Activated CD8-positive, alpha-beta memory T cell treated with anti-CD3 and anti-CD28 coated beads, Interleukin-2, amount 50 U/mL, for 48 hours (primary cell): ENCODE measurements around the gene SH2D4B.
A peak's percentile ranks its signal among the peaks of the same experiment; 100 is the strongest.

Experiments
- DNase-seq: peaks from one replicate; pipeline ENCODE4 v3.0.0-alpha.2; 2020

The SH2D4B gene

DNA sequence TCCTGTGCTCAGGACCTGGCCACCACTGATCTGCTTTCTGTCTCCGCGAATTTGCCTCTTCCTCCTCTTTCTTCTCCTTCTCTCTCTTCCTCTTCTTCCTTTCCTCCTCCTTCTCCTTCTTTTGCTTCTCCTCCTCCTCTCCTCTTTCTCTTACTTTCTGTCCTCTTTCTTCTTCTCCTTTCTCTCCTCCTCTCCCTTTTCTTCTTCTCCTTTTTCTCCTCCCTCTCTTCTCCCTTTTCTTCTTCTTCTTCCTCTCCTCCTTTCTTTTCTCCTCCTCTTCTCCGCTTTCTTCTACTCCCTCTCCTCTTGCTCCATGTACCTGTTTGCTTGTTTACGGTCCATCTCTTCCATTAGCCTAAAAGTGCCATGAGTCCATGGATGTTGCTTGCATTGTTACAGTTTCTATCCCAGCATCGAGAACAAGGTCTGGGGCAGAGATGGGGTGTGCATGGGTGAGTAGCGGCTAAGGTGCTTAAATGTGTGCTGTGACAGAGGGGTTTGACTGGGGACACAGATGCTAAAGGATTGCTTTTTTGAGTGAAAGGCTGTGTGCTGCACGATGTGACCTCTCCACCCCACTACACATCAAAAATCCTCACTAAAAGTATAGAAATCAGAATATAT, 7.7 kb downstream of the SH2D4B start:
- DNase-seq: no peak

- DNase-seq: peak; percentile 25
Observed at GRCh38 chr10:80552151-80552646, 14.5 kb downstream of the SH2D4B start.

DNA sequence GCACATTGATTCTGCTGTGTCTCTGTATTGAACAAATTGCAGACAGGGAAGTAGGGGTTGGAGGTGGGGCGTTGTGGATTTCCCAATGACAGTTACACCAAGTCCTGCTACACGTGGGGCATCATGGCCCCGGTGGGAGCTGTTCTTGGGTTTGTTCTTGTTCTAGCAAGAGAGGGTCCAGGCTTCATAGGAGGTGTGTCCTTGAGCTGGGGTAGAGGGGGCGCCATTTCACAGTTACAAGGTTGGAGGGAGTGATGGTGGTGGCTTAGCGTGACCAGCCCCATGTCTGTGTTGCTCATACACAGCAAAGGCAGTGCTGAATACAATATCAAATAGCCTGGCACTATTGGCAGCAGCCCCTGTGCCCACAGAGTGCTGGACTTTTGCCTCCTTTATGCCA, 15.7 kb downstream of the SH2D4B start:
- DNase-seq: no peak

- no peak for DNase-seq
Observed at GRCh38 chr10:80554050-80554449, 16.3 kb downstream of the SH2D4B start.

DNA sequence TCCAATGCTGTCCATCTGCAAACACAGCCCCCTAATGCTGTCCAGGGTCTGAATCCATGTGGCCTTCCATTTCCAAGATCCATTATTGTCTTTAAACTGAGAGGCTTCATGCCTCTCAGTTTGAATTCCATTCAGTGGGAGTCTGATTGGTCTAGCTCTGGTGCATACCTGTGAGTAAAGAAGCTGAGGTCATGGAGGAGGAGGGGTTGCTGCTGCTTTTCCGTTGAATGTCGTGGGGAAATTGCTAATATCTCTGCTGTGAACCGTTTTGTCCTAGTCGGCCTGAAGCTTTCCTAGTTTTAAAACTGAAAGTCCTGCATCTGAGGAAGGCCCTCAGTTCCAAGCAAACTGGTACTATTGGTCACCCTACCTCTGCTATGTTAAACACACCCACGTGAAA, 17.7 kb downstream of the SH2D4B start:
- no peak for DNase-seq

DNA sequence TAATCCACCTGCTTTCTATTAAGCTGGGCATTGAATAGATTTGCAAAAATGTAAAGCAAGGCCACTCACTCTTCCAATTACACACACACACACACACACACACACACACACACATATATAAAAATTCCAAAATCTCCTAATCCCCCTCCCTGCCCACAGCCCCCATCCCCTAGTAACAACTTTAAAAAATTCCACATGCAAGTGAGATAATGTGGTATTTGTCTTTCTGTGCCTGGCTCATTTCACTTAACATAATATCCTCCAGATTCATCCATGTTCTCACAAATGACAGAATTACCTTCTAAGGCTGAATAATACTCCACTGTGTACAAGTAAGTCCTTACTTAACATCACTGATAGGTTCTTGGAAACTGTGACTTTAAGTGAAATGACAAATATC, 24.2 kb downstream of the SH2D4B start:
- no peak for DNase-seq

- no peak for DNase-seq
Observed at GRCh38 chr10:80567292-80567691, 29.6 kb downstream of the SH2D4B start.

- DNase-seq: no peak
Observed at GRCh38 chr10:80569131-80569895, 31.6 kb downstream of the SH2D4B start.

DNA sequence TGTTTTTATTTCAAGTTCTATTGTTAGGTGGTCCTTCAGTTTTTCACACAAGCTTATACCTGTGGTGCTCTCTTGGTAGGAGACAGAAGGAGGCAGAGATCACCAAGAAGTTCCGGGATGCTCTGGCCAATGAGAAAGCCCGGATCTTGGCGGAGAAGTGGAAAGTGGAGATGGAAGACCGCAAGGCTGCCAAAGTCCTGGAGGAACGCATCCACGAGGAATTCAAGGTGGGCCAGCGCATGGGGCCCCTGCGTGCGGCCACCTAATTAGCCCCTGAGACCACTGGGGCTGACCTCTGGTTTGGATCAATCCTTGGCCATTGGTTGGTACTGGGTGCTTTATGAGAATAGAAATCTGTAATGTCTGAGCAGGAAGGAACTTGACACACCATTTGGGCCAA, 33.6 kb downstream of the SH2D4B start:
- DNase-seq: no peak

DNA sequence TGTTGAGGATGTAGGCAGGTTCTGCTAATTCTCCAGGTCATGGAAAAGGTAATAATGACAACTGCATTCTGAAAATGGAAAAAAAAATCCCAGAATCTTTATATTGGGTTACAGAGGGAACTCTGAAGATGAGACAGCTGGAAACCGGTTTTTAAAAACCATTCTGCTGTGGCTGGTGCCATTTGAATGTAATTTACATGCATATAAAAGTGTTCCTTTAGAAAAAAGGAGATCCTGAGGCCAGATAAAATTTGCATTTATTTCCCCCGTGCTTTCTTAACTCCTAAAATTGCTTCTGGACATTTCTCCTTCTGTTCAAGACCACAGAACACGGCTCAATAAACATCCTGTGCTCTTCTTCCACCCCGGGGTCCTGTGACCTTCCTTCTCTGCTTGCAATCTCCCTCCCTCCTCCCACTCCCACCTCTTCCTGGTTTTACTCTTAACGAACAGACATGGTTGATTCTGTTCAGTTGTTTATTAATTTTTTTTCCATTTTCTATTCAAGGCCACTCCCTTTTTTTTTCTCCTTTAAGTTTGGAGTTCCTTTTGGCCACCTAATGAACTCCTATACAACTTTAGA, 41.6 kb downstream of the SH2D4B start:
- no peak for DNase-seq

DNA sequence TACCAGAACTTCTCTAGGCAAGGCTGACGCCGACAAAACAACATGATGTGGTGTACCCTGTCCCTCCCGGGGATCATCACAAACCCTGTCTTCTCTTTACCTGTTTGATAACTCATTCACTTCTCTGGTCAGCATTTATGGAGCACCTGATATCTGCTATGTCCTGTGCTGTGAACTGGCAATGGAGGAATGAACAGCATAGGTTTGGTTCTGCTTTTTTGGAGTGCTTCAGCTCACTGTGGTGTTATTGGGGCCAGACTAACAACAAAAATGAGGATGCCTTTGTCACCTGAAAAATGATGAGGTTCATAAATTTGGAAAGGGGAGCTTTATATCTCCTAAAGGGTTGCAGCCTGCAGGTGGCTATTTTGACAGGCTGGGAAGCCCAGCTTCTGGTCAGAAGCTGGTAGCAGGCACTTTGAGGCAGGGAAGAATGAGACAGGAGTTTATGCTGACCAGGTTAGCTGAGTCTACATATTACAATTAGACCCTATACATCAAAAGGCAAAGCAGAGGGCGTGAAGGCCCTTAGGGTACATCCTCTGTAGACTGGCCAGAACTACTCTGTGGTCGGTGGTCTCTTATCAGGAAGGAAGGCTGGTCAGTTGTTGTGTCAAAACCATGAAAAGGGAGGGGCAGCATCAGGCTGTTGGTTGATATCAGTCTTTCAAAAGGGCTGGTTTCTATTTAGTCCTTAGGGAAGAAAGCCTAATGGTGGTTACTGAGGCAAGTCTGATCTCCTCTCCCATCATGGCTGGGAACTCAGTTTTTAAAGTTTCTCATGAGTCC, 42.3 kb downstream of the SH2D4B start:
- no peak for DNase-seq

GRCh38 chr10:80580638-80581468, 43.2 kb downstream of the SH2D4B start:
- no peak for DNase-seq

DNA sequence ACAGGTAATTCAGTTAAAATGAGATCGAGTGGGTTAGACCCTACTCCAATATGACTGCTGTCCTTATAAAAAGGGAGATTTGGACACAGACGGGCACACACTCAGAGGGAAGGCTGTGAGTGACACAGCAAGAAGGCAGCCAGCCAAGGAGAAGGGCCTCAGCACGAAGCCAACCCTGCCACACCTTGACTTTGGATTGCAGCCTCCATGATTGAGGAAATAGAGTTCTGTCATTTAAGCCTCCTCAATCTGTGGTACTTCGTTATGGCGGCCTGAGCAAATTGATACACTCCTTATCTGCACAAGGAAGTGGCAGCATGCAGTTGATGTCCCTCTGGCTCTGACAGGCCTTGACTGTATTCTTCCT, 43.8 kb downstream of the SH2D4B start:
- DNase-seq: no peak

DNA sequence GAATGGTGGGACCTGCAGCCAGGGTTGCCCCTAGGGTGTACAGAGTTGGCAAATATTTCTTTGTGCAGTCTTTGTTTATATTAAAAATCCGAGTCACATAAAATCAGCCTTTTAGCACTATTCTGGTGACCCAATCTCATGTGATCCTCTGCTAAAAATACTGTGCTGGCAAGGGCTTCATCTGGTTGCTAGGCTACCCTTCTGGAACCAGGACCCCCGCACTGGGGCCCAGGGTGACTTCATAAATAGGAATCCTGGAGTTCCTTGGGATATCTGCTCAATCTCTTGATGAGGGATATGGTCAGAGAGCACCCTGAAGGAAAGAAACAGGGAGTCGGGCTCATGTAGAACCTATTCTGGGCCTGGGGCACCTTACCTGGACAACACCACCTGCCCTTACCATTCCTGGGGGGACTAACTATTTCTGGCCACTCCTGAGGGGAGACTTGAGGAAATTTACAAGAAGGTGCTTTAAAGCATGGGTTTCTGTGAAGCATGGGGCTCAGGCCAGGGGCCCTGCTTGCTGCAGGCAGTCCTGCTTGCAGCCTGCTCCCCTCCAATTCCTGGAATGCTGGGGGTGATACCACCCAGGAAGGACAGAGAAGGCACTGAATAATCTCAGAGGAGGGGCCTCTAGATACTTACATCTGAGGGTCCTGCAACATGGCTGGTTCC, 44.7 kb downstream of the SH2D4B start:
- no peak for DNase-seq

DNA sequence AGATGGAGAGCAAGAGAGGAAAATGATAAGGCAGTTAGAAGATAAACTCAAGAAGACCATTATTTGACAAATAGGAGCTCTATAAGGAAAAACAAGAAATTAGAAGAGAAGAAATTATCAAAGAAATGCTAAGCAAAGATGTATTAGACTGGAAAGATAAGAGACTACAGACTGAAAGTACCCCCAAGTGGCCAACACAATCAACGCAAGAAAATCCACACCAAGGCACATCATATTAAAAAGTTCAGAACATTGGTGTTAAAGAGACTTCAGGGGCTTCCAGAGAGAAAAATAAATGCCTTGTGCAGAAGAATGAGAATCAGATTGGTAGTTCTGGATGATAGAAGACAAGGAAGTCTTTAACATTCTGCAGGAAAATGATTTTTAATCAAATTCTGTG, 46.0 kb downstream of the SH2D4B start:
- no peak for DNase-seq

GRCh38 chr10:80585812-80586211, 48.1 kb downstream of the SH2D4B start:
- DNase-seq: peak; percentile 23

GRCh38 chr10:80588546-80588945, 50.8 kb downstream of the SH2D4B start:
- DNase-seq: peak; percentile 26

GRCh38 chr10:80589726-80590373, 52.1 kb downstream of the SH2D4B start:
- DNase-seq: no peak

DNA sequence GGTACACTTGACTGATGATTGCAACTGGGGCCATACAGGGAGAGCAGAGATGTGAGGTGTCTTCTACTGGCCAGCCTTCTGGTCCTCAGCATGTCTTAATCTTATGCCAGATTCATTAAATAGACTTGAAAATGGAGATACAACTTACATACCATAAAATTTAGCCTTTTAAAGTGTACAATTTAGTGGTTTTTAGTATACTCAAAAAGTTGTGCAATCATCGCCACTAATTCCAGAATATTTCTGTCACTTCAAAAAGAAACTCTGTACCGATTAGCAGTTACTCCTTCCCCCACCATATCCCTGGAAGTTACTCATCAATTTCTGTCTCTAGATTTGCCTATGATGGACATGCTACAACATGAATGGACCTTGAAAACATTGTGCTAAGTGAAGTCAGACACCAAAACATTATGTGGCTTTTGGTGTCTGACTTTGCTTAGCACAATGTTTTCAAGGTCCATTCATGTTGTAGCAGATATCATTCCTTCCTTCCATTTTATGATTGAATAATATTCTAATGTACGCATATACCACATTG, 53.0 kb downstream of the SH2D4B start:
- no peak for DNase-seq

DNA sequence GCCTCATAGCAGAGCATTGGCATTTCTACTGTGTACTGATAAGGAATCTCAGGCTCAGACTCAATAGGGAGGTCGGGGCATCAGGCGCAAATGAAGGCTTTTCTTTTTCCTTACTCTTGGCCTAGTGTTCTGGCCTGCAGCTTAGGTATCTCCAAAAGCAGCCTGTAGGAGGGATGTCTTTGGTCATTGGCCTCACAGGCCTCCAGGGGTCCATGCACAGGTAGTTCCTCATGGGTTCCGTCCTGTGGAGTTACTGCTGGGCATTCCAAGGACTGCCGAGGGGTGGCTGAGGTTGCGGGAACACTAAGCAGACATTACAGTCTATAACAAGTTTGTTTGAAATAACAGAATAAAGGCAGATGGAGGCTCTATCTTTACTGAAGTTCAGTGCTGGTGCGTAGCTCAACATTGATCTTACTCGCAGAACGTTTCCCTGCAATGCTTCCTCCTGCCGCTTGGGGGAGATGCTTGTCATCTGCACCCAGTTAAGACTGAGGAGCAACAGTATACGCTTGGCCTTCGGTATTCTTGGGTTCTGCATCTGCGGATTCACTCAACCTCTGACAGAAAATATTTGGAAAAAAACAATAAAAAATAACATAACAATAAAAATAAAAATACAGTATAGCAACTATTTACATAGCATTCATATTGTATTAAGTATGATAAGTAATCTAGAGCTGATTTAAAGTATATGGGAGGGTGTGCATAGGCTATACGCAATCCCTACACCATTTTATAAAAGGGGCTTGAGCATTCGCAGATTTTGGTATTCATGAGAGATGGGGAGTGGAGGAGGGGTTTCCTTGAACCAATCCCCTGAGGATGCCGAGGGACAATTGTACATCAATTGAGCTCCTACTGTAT, 58.9 kb downstream of the SH2D4B start:
- no peak for DNase-seq
